Neural progenitor cell (in vitro differentiated cells): Measurements from ENCODE around the gene SLFN5. TPM values are rescaled to one million over a fixed set of nuclear protein-coding genes. Genes with fewer than 3 reads are reported as not detected.

Experiments used
- DNase-seq: peaks from one replicate; pipeline ENCODE4 v3.0.0-alpha.2; 2016; ENCODE audit warnings: low spot score
- H2AFZ ChIP-seq: fragments of 200-600 bp; sonication (generic); replicated peaks from 2 replicates; pipeline ENCODE4 v1.6.1; 2016; ENCODE audit warnings: antibody characterized with exemption
- H3F3A ChIP-seq: fragments of 200-600 bp; sonication (generic); 2 replicates; pipeline ENCODE4 v1.6.1; 2016; ENCODE audit warnings: antibody characterized with exemption, low read depth
- H3K27ac ChIP-seq: fragments of 200-600 bp; sonication (generic); 2 replicates; pipeline ENCODE4 v1.5.1; 2016; ENCODE audit warnings: mild to moderate bottlenecking
- H3K27me3 ChIP-seq: fragments of 200-600 bp; sonication (generic); 2 replicates; pipeline ENCODE4 v1.6.1; 2016; ENCODE audit warnings: mild to moderate bottlenecking, moderate library complexity
- H3K36me3 ChIP-seq: fragments of 200-600 bp; sonication (generic); 2 replicates; pipeline ENCODE4 v1.5.1; 2016
- H3K4me1 ChIP-seq: fragments of 200-600 bp; sonication (generic); 2 replicates; pipeline ENCODE4 v1.6.1; 2016; ENCODE audit warnings: mixed run types
- H3K4me2 ChIP-seq: fragments of 200-600 bp; sonication (generic); 2 replicates; pipeline ENCODE4 v1.6.1; 2016
- H3K4me3 ChIP-seq: fragments of 200-600 bp; sonication (generic); 2 replicates; pipeline ENCODE4 v1.5.1; 2016
- H3K79me2 ChIP-seq: fragments of 200-600 bp; sonication (generic); 2 replicates; pipeline ENCODE4 v1.6.1; 2016; ENCODE audit warnings: low read depth
- H3K9ac ChIP-seq: fragments of 200-600 bp; sonication (generic); 2 replicates; pipeline ENCODE4 v1.6.1; 2016
- H3K9me3 ChIP-seq: fragments of 200-600 bp; sonication (generic); 2 replicates; pipeline ENCODE4 v1.5.1; 2016; ENCODE audit warnings: low read depth
- H4K20me1 ChIP-seq: fragments of 200-600 bp; sonication (generic); 2 replicates; pipeline ENCODE4 v1.6.1; 2016; ENCODE audit warnings: low read depth
- H3K27ac Mint-ChIP-seq: 3 replicates; pipeline ENCODE4 v1.8.0; 2021; ENCODE audit warnings: mixed read lengths
- H3K27me3 Mint-ChIP-seq: 2 replicates; pipeline ENCODE4 v1.8.0; 2022; ENCODE audit warnings: low read depth, mild to moderate bottlenecking, inconsistent platforms, moderate library complexity, mixed read lengths; ENCODE audit not compliant: insufficient read depth
- H3K36me3 Mint-ChIP-seq: 3 replicates; pipeline ENCODE4 v1.8.0; 2021; ENCODE audit warnings: mixed read lengths
- H3K4me1 Mint-ChIP-seq: 3 replicates; pipeline ENCODE4 v1.8.0; 2021; ENCODE audit warnings: mixed read lengths
- H3K4me3 Mint-ChIP-seq: 3 replicates; pipeline ENCODE4 v1.8.0; 2021; ENCODE audit warnings: mild to moderate bottlenecking, moderate library complexity, mixed read lengths
- H3K9me3 Mint-ChIP-seq: 3 replicates; pipeline ENCODE4 v1.8.0; 2020; ENCODE audit warnings: mixed read lengths
- CTCF ChIP-seq: fragments of 200-600 bp; sonication (generic); IDR thresholded peaks from 2 replicates; pipeline ENCODE4 v1.5.1; 2017; ENCODE audit warnings: antibody characterized with exemption, mild to moderate bottlenecking
- EZH2 ChIP-seq: fragments of 200-600 bp; sonication (generic); IDR thresholded peaks from 2 replicates; pipeline ENCODE4 v1.6.1; 2017; ENCODE audit warnings: antibody characterized with exemption, mild to moderate bottlenecking, moderate library complexity
- EZH2phosphoT487 ChIP-seq: fragments of 200-600 bp; sonication (generic); IDR thresholded peaks from 2 replicates; pipeline ENCODE4 v1.6.1; 2017; ENCODE audit warnings: antibody characterized with exemption
- total RNA-seq: library from RNA; depleted of rRNA; stranded (reverse); fragments of >200 nt; gene quantifications from 2 replicates; pipeline ENCODE4 v1.2.3, GENCODE V29; 2015; ENCODE audit warnings: low replicate concordance

SLFN5 gene
- total RNA-seq, 1 donor from 2014 or later, result 5.8 TPM

- Histone ChIP-seq H3K9me3 (no peaks in the 10 kb centered on the region), H3K27me3 (peaks cover 9% of the 10 kb centered on the region), H3K9ac (no peak overlapping the region), H2AFZ (no peak overlapping the region), H4K20me1 (no peaks in the 10 kb centered on the region), H3K4me3 (no peak overlapping the region), H3K4me1 (peaks cover 11% of the 10 kb centered on the region), H3K79me2 (no peaks in the 10 kb centered on the region), H3F3A (peaks cover 23% of the 10 kb centered on the region), H3K36me3 (no peaks in the 10 kb centered on the region), H3K4me2 (no peak overlapping the region), H3K27ac (no peak overlapping the region)
- TF ChIP-seq CTCF (no peak), EZH2 (no peak), EZH2phosphoT487 (no peak)
- H3K27me3 Mint-ChIP-seq, result peaks cover 8% of the 10 kb centered on the region
- H3K9me3 Mint-ChIP-seq, result no peaks in the 10 kb centered on the region
- H3K4me3 Mint-ChIP-seq, result no peak overlapping the region
- no peak for DNase-seq
- no peaks in the 10 kb centered on the region for H3K36me3 Mint-ChIP-seq
- H3K27ac Mint-ChIP-seq, result no peak overlapping the region
- peaks cover 16% of the 10 kb centered on the region for H3K4me1 Mint-ChIP-seq
Observed at GRCh38 chr17:35239823-35240222, 3.0 kb upstream of the SLFN5 start.

- no peaks in the 10 kb centered on the region for H3K9me3 ChIP-seq
- no peak overlapping the region for H3K27ac ChIP-seq
- no peak overlapping the region for H3K27ac Mint-ChIP-seq
- no peaks in the 10 kb centered on the region for H3K36me3 Mint-ChIP-seq
- H3K9me3 Mint-ChIP-seq, result no peaks in the 10 kb centered on the region
- H3K4me3 ChIP-seq, result no peak overlapping the region
- H3K4me1 ChIP-seq, result peaks cover 11% of the 10 kb centered on the region
- no peak overlapping the region for H3K9ac ChIP-seq
- no peak for DNase-seq
- H3K4me2 ChIP-seq, result no peak overlapping the region
- peaks cover 9% of the 10 kb centered on the region for H3K27me3 ChIP-seq
- no peaks in the 10 kb centered on the region for H4K20me1 ChIP-seq
- TF ChIP-seq EZH2phosphoT487 (no peak), EZH2 (no peak), CTCF (no peak)
- peaks cover 2% of the 10 kb centered on the region for H3K27me3 Mint-ChIP-seq
- no peak overlapping the region for H2AFZ ChIP-seq
- peaks cover 23% of the 10 kb centered on the region for H3F3A ChIP-seq
- peaks cover 23% of the 10 kb centered on the region for H3K4me1 Mint-ChIP-seq
- H3K4me3 Mint-ChIP-seq, result peak overlapping the region; percentile 96
- no peaks in the 10 kb centered on the region for H3K36me3 ChIP-seq
- H3K79me2 ChIP-seq, result no peaks in the 10 kb centered on the region
Observed at GRCh38 chr17:35240861-35241260, 2.0 kb upstream of the SLFN5 start.

GRCh38 chr17:35241520-35241919 is 1.4 kb upstream of the SLFN5 start:
- no peak overlapping the region for H3K27ac ChIP-seq
- H3K4me1 ChIP-seq, result peaks cover 11% of the 10 kb centered on the region
- H3K4me1 Mint-ChIP-seq, result peaks cover 23% of the 10 kb centered on the region
- H3F3A ChIP-seq, result peaks cover 23% of the 10 kb centered on the region
- peaks cover 9% of the 10 kb centered on the region for H3K27me3 ChIP-seq
- H3K27me3 Mint-ChIP-seq, result peaks cover 2% of the 10 kb centered on the region
- no peak overlapping the region for H3K9ac ChIP-seq
- H3K36me3 ChIP-seq, result no peaks in the 10 kb centered on the region
- peak overlapping the region; percentile 84 for H3K4me2 ChIP-seq
- H3K4me3 Mint-ChIP-seq, result peak overlapping the region; percentile 96
- no peaks in the 10 kb centered on the region for H3K36me3 Mint-ChIP-seq
- H2AFZ ChIP-seq, result no peak overlapping the region
- H3K27ac Mint-ChIP-seq, result no peak overlapping the region
- DNase-seq, result no peak
- no peaks in the 10 kb centered on the region for H4K20me1 ChIP-seq
- H3K4me3 ChIP-seq, result peak overlapping the region; percentile 62
- no peaks in the 10 kb centered on the region for H3K9me3 ChIP-seq
- H3K9me3 Mint-ChIP-seq, result no peaks in the 10 kb centered on the region
- H3K79me2 ChIP-seq, result no peaks in the 10 kb centered on the region
- no peak for TF ChIP-seq CTCF
- no peak for TF ChIP-seq EZH2
- no peak for TF ChIP-seq EZH2phosphoT487
